ENCODE measurements around the gene FAXDC2. TPM values are rescaled to one million over a fixed set of nuclear protein-coding genes. Genes with fewer than 3 reads are reported as not detected.

The FAXDC2 gene
- total RNA-seq, 2 donors from 2014 or later, result 43.9 to 70.5 TPM

DNA sequence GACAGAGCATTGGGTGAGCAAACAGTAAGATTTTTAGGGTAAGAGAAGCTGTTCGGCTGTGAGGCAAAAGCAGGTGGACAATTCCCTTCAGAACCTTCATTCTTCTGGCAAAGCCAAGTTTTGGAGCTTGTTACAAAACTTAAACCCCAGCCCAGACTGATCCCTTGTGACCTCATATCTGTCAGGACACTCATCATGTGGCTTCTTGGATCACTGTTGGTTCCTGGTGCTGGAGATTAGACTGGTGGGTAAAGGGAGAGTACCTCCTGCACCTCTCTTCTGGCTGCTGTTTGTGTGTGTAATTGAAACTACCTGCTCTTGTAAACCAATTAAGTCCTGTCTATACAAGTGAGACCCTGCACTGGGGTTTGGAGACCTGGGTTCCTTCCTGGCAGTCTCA is 74.2 kb downstream of the FAXDC2 start:
- no peak for DNase-seq (ENCODE audit: low spot score)
- Histone ChIP-seq H3K27me3 (replicated peaks; ENCODE audit: insufficient read depth) (no peaks in the 10 kb centered on the region), H3K9me3 (no peaks in the 10 kb centered on the region), H3K36me3 (no peaks in the 10 kb centered on the region), H3K4me1 (ENCODE audit: control insufficient read depth in 1 of 2, low read depth in 2 of 2) (peaks cover 19 to 86% of the 10 kb centered on the region in 2 donors), H3K27ac (no peak overlapping the region), H3K4me3 (no peak overlapping the region)
- ATAC-seq (ENCODE audit: insufficient number of reproducible peaks, low FRiP score, low read depth), result no peak
- TF ChIP-seq, protein P1, sequence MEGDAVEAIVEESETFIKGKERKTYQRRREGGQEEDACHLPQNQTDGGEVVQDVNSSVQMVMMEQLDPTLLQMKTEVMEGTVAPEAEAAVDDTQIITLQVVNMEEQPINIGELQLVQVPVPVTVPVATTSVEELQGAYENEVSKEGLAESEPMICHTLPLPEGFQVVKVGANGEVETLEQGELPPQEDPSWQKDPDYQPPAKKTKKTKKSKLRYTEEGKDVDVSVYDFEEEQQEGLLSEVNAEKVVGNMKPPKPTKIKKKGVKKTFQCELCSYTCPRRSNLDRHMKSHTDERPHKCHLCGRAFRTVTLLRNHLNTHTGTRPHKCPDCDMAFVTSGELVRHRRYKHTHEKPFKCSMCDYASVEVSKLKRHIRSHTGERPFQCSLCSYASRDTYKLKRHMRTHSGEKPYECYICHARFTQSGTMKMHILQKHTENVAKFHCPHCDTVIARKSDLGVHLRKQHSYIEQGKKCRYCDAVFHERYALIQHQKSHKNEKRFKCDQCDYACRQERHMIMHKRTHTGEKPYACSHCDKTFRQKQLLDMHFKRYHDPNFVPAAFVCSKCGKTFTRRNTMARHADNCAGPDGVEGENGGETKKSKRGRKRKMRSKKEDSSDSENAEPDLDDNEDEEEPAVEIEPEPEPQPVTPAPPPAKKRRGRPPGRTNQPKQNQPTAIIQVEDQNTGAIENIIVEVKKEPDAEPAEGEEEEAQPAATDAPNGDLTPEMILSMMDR (IDR thresholded peaks at IDR 0.05), result no peak

DNA sequence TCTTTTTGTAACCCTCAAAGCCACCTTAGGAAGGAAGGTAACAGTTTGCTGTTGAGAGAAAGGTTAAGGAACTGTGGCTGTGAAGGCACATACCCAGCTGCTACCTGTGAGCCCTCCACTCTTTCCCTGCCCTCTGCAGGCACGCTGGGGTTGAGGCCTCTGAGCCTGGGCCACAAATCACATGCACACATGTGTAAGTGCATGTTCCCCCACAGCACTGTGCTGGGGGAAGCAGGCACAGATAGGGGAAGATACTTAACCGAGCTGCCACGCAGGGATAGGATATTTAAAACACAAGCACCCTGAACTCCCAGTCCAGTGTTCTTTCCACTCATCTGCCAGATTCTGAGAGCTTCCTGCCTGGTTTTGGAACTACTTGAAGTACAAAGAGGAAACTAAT is 77.1 kb downstream of the FAXDC2 start:
- ATAC-seq (ENCODE audit: insufficient number of reproducible peaks, low FRiP score, low read depth) (no peak), DNase-seq (ENCODE audit: low spot score) (no peak)
- H3K27me3 ChIP-seq (replicated peaks; ENCODE audit: insufficient read depth), result no peaks in the 10 kb centered on the region
- TF ChIP-seq, protein P1 (IDR thresholded peaks at IDR 0.05), result no peak
- no peaks in the 10 kb centered on the region for H3K9me3 ChIP-seq
- H3K4me1 ChIP-seq (ENCODE audit: control insufficient read depth in 1 of 2, low read depth in 2 of 2), result peaks cover 37 to 87% of the 10 kb centered on the region in 2 donors
- H3K4me3 ChIP-seq, result no peak overlapping the region
- H3K27ac ChIP-seq, result no peak overlapping the region
- no peaks in the 10 kb centered on the region for H3K36me3 ChIP-seq

DNA sequence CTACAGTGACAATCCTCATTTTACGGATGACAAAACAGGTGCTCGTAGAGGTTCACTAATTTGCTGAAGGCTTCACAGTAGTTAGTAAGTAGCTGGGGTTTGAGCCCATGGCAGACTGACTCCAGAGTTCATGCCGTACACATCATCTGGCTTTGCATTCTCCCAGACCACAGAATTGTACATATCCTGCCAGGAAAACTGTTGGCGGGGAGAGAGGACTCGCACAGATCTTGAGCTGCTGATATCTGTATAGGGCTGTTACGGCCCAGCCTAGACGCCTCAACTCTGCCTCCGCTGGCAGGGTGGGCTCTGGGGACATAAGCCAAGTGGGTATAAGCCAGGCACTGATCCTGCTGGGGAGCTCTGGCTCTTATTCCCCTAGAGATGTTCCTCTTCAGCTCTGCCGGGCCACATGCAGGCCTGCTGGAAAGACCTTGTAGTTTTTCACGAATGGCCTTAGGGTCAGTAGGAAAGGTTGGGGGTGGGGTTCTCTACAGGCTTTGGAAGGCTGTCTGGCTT is 79.0 kb downstream of the FAXDC2 start:
- H3K4me3 ChIP-seq, result peak overlapping the region; percentile 31
- H3K36me3 ChIP-seq, result no peaks in the 10 kb centered on the region
- H3K9me3 ChIP-seq, result no peaks in the 10 kb centered on the region
- H3K27me3 ChIP-seq (replicated peaks; ENCODE audit: insufficient read depth), result no peaks in the 10 kb centered on the region
- H3K27ac ChIP-seq, result peak overlapping the region; percentile 49
- DNase-seq (ENCODE audit: low spot score) (no peak), ATAC-seq (ENCODE audit: insufficient number of reproducible peaks, low FRiP score, low read depth) (no peak)
- H3K4me1 ChIP-seq (ENCODE audit: control insufficient read depth in 1 of 2, low read depth in 2 of 2), result peaks cover 48 to 89% of the 10 kb centered on the region in 2 donors
- TF ChIP-seq, protein P1 (IDR thresholded peaks at IDR 0.05), result no peak

DNA sequence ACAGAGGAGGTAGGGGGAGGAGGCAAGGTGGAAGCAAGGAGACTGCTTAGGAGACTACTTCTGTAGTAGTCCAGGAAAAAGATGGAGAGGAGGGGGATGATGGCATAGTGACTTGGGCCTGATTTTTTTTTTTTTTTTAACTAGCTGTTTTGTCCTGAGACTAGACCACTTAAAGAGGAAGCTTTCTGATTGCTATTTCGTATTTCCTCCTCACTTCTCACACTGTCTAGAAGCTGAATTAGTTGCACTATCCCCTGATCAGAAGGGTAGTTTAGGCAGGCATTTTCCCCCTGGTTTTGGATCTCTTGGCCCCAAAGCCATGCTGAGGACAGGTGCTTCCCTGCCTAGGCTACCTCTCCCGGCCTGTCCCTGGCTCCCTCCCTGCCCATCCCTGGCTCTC is 80.3 kb downstream of the FAXDC2 start:
- TF ChIP-seq, protein P1 (IDR thresholded peaks at IDR 0.05), result no peak
- peaks cover 40 to 90% of the 10 kb centered on the region in 2 donors for H3K4me1 ChIP-seq (ENCODE audit: control insufficient read depth in 1 of 2, low read depth in 2 of 2)
- no peaks in the 10 kb centered on the region for H3K36me3 ChIP-seq
- H3K4me3 ChIP-seq, result no peak overlapping the region
- no peaks in the 10 kb centered on the region for H3K9me3 ChIP-seq
- DNase-seq (ENCODE audit: low spot score) (no peak), ATAC-seq (ENCODE audit: insufficient number of reproducible peaks, low FRiP score, low read depth) (no peak)
- H3K27me3 ChIP-seq (replicated peaks; ENCODE audit: insufficient read depth), result no peaks in the 10 kb centered on the region
- peak overlapping the region in 1 of 2 donors; percentile 49 for H3K27ac ChIP-seq

Other genes with a start within 250 kb of the FAXDC2 start
- 100 to 1,000 TPM in 1 of 2 donors, 10 to 100 TPM in 1; 99.8 to 129 TPM for gene LARP1, start 95.2 kb downstream of the FAXDC2 start, total RNA-seq
- gene CNOT8, start 8.0 kb upstream of the FAXDC2 start, total RNA-seq, result 10 to 100 TPM; 75.5 to 90.9 TPM
- 10 to 100 TPM; 13.4 to 21.0 TPM for gene GEMIN5, start 87.6 kb upstream of the FAXDC2 start, total RNA-seq
- 10 to 100 TPM in 1 of 2 donors, 1 to 10 TPM in 1; 8.1 to 12.0 TPM for gene MRPL22, start 90.5 kb upstream of the FAXDC2 start, total RNA-seq
- gene KIF4B, start 163.2 kb upstream of the FAXDC2 start, total RNA-seq, result not detected

Measured in thoracic aorta (tissue), 2 donors.